Activated B cell treated with CpG ODN at 0.5 μM for 24 hours (primary cell): Measurements from ENCODE around the gene TMEM250. TPM values are rescaled to one million over a fixed set of nuclear protein-coding genes. Genes with fewer than 3 reads are reported as not detected.
"Not testable (repeated sequence)": the region's sequence is repeated elsewhere in the genome, so short reads cannot be mapped to it uniquely, and the experiment has no call there.

Source experiments
- ATAC-seq: fragments of 200-7000 bp; cut with Tn5 transposase; one replicate; pipeline ENCODE4 v1.10.0; 2021; ENCODE audit warnings: low read depth, mild to moderate bottlenecking, moderate library complexity
- CTCF ChIA-PET: fragments of 350-600 bp; sonication (Branson Sonifier 250); formaldehyde crosslinking; loops from one replicate; lab custom pipeline; 2021; ENCODE audit warnings: antibody characterized with exemption; lab: Charles Lee
- POLR2A ChIA-PET: fragments of 350-600 bp; sonication (Branson Sonifier 250); formaldehyde crosslinking; loops from one replicate; lab custom pipeline; 2021; ENCODE audit warnings: antibody characterized with exemption; lab: Charles Lee
- DNase-seq: peaks from one replicate; pipeline ENCODE4 v3.0.0; 2022
- H3K27ac Mint-ChIP-seq: one replicate; pipeline ENCODE4 v1.8.0; 2020; ENCODE audit warnings: mixed read lengths
- H3K27me3 Mint-ChIP-seq: one replicate; pipeline ENCODE4 v1.8.0; 2021; ENCODE audit warnings: mixed read lengths
- H3K36me3 Mint-ChIP-seq: one replicate; pipeline ENCODE4 v1.8.0; 2021; ENCODE audit warnings: low read depth, mixed read lengths
- H3K4me1 Mint-ChIP-seq: one replicate; pipeline ENCODE4 v1.8.0; 2021; ENCODE audit warnings: mixed read lengths
- H3K4me3 Mint-ChIP-seq: one replicate; pipeline ENCODE4 v1.8.0; 2020; ENCODE audit warnings: mild to moderate bottlenecking, mixed read lengths
- H3K9me3 Mint-ChIP-seq: one replicate; pipeline ENCODE4 v1.8.0; 2020; ENCODE audit warnings: mixed read lengths
- CTCF ChIP-seq: fragments of 200-600 bp; IDR thresholded peaks from one replicate; pipeline ENCODE4 v1.8.0; 2022; ENCODE audit warnings: antibody characterized with exemption, mild to moderate bottlenecking
- intact Hi-C: fragments of 100-400 bp; cut with micrococcal nuclease; formaldehyde crosslinking; loops from one replicate; pipeline ENCODE4 v1.15.1; 2024
- total RNA-seq: library from RNA; stranded (reverse); gene quantifications from 2 replicates; pipeline ENCODE4 v1.2.3, GENCODE V29; 2022

TMEM250 gene
- total RNA-seq, 1 donor from 2014 or later = 23.4 TPM

GRCh38 chr9:136153381-136154065 is 34.8 kb upstream of the TMEM250 start:
- ATAC-seq = no peak
- H3K27ac Mint-ChIP-seq = no peak overlapping the region
- POLR2A ChIA-PET = no interaction called here

GRCh38 chr9:136152931-136153330 is 34.3 kb upstream of the TMEM250 start:
- no peak for DNase-seq
- intact Hi-C loops = no loop called here
- ChIA-PET CTCF (no interaction called here), POLR2A (no interaction called here)
- no peaks in the 10 kb centered on the region for H3K4me1 Mint-ChIP-seq
- H3K4me3 Mint-ChIP-seq = no peak overlapping the region
- H3K36me3 Mint-ChIP-seq = no peaks in the 10 kb centered on the region
- peaks cover 14% of the 10 kb centered on the region for H3K27me3 Mint-ChIP-seq
- no peaks in the 10 kb centered on the region for H3K9me3 Mint-ChIP-seq
- no peak overlapping the region for H3K27ac Mint-ChIP-seq
- no peak for ATAC-seq
- no peak for TF ChIP-seq CTCF

More at GRCh38 chr9:136153381-136154065, 34.8 kb upstream of the TMEM250 start:
- H3K9me3 Mint-ChIP-seq = no peaks in the 10 kb centered on the region
- no peak overlapping the region for H3K4me3 Mint-ChIP-seq
- no peak for TF ChIP-seq CTCF
- intact Hi-C loops = no loop called here
- no peaks in the 10 kb centered on the region for H3K4me1 Mint-ChIP-seq
- CTCF ChIA-PET = no interaction called here
- peaks cover 14% of the 10 kb centered on the region for H3K27me3 Mint-ChIP-seq
- no peak for DNase-seq
- H3K36me3 Mint-ChIP-seq = no peaks in the 10 kb centered on the region

DNA sequence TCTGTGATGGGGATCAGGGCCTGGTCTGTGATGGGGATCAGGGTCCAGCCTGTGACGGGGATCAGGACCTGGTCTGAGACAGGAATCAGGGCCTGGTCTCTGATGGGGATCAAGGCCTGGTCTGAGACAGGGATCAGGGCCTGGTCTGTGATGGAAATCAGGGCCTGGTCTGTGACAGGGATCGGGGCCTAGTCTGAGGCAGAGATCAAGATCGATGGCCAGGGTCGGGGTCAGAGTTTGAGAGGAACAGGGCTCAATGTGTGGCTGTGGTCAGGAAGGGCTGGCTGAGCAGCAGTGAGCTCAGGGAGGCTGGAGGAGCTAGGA is 33.8 kb upstream of the TMEM250 start:
- DNase-seq (no peak), ATAC-seq (no peak)
- H3K27ac Mint-ChIP-seq = no peak overlapping the region
- H3K4me1 Mint-ChIP-seq = no peaks in the 10 kb centered on the region
- intact Hi-C loops = no loop called here
- ChIA-PET CTCF (no interaction called here), POLR2A (no interaction called here)
- no peaks in the 10 kb centered on the region for H3K36me3 Mint-ChIP-seq
- no peak overlapping the region for H3K4me3 Mint-ChIP-seq
- TF ChIP-seq CTCF = no peak
- peaks cover 13% of the 10 kb centered on the region for H3K27me3 Mint-ChIP-seq
- H3K9me3 Mint-ChIP-seq = no peaks in the 10 kb centered on the region

GRCh38 chr9:136151848-136152542 is 33.3 kb upstream of the TMEM250 start:
- no peaks in the 10 kb centered on the region for H3K4me1 Mint-ChIP-seq
- ATAC-seq = no peak
- no peak overlapping the region for H3K4me3 Mint-ChIP-seq
- ChIA-PET POLR2A (no interaction called here), CTCF (no interaction called here)
- no peak for DNase-seq
- peaks cover 10% of the 10 kb centered on the region for H3K27me3 Mint-ChIP-seq
- no peaks in the 10 kb centered on the region for H3K9me3 Mint-ChIP-seq
- intact Hi-C loops = no loop called here
- H3K27ac Mint-ChIP-seq = no peak overlapping the region
- H3K36me3 Mint-ChIP-seq = no peaks in the 10 kb centered on the region
- TF ChIP-seq CTCF = no peak

DNA sequence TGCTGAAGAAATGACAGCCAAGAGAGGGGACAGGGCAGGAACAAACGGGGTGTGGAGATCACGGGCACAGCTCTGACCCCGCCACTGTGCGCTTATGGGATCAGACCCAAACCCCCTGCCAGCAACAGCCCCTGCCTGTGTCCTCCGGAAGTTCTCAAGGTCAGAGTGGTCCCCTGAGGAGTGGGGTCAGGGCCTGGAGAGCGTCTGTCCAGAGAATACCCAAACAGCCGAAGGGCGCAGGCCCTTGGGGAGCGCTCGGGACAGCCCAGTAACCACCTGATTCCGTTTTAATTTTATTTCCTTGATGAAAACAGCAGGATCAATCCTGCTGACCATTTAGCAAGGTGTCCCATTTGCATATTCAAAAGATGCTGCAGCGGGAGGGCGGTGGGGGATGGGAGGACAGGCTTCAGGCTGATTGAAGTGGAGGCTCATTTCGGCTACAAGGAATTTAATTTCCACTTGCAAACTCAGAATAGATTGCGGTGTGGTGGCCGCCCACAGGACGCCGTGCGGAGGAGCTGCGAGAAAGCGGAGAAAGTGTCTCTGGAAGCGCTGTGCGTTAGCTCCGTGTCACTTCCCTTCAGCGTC is 32.6 kb upstream of the TMEM250 start:
- ATAC-seq (no peak), DNase-seq (no peak)
- H3K9me3 Mint-ChIP-seq = no peaks in the 10 kb centered on the region
- H3K4me1 Mint-ChIP-seq = no peaks in the 10 kb centered on the region
- H3K27ac Mint-ChIP-seq = no peak overlapping the region
- CTCF ChIA-PET = no interaction called here
- intact Hi-C loops = no loop called here
- no peak overlapping the region for H3K4me3 Mint-ChIP-seq
- peaks cover 13% of the 10 kb centered on the region for H3K27me3 Mint-ChIP-seq
- H3K36me3 Mint-ChIP-seq = no peaks in the 10 kb centered on the region
- TF ChIP-seq CTCF = no peak
- POLR2A ChIA-PET = no interaction called here

DNA sequence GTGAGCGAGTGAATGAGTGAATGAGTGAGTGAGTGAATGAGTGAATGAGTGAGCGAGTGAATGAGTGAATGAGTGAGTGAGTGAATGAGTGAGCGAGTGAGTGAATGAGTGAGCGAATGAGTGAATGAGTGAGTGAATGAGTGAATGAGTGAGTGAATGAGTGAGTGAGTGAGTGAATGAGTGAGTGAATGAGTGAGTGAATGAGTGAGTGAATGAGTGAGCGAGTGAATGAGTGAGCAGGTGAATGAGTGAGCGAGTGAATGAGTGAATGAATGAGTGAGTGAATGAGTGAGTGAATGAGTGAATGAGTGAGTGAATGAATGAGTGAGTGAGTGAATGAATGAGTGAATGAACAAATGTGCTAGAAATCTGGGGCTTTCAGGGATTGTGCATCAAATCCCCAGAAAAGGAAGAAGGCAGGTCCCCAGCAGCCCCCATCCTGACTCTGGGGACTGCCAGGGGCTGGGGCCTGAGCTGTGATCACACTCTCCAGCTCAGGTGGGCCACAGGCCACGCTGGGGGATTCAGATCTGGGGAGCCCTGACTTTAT is 32.1 kb upstream of the TMEM250 start:
- H3K27ac Mint-ChIP-seq, ATAC-seq, H3K4me3 Mint-ChIP-seq, H3K9me3 Mint-ChIP-seq, H3K36me3 Mint-ChIP-seq, DNase-seq, CTCF ChIA-PET, intact Hi-C loops, H3K4me1 Mint-ChIP-seq, POLR2A ChIA-PET: not testable (repeated sequence)
- peaks cover 18% of the 10 kb centered on the region for H3K27me3 Mint-ChIP-seq
